GM23338 (cell line): ENCODE results near the gene CYB561D2. TPM values are rescaled to one million over a fixed set of nuclear protein-coding genes. Genes with fewer than 3 reads are reported as not detected.

Experiments
- polyA plus RNA-seq: library from polyadenylated mRNA; unstranded; fragments of >200 nt; fragmentation: Nextera tagmentation; extraction: Ambion mirVana; gene quantifications from 2 replicates; pipeline ENCODE4 v1.2.1, GENCODE V29; 2016
- total RNA-seq: library from RNA; depleted of rRNA; stranded (reverse); fragments of >200 nt; shearing (Covaris generic); gene quantifications from 2 replicates; pipeline ENCODE4 v1.2.3, GENCODE V29; 2014; rRNA removed

CYB561D2 gene
- total and polyA plus RNA-seq, 2 experiments from 2014 or later, result 10.1 to 18.2 TPM

Other genes with a start within 250 kb of the CYB561D2 start
- 32.6 and 67.6 TPM in 2 replicates for gene SEMA3F, start 195.5 kb upstream of the CYB561D2 start, total RNA-seq
- 2.3 and 2.8 TPM in 2 replicates for gene SEMA3F, start 195.5 kb upstream of the CYB561D2 start, polyA plus RNA-seq
- not detected in 2 replicates for gene GNAT1, start 159.3 kb upstream of the CYB561D2 start, total RNA-seq
- gene GNAT1, start 159.3 kb upstream of the CYB561D2 start, polyA plus RNA-seq, result not detected in 2 replicates
- gene SLC38A3, start 145.6 kb upstream of the CYB561D2 start, total RNA-seq, result 0.28 and 3.0 TPM in 2 replicates
- 0.68 and 1.3 TPM in 2 replicates for gene SLC38A3, start 145.6 kb upstream of the CYB561D2 start, polyA plus RNA-seq
- gene GNAI2, start 114.7 kb upstream of the CYB561D2 start, total RNA-seq, result 132 and 153 TPM in 2 replicates
- gene GNAI2, start 114.7 kb upstream of the CYB561D2 start, polyA plus RNA-seq, result 138 and 140 TPM in 2 replicates
- gene SEMA3B, start 81.7 kb upstream of the CYB561D2 start, total RNA-seq, result 2.4 and 8.0 TPM in 2 replicates
- 3.0 and 3.3 TPM in 2 replicates for gene SEMA3B, start 81.7 kb upstream of the CYB561D2 start, polyA plus RNA-seq
- gene LSMEM2, start 71.8 kb upstream of the CYB561D2 start, total RNA-seq, result 0.59 and 1.5 TPM in 2 replicates
- 0.86 and 1.5 TPM in 2 replicates for gene LSMEM2, start 71.8 kb upstream of the CYB561D2 start, polyA plus RNA-seq
- 91.5 and 92.4 TPM in 2 replicates for gene IFRD2, start 58.4 kb upstream of the CYB561D2 start, total RNA-seq
- 80.8 and 89.7 TPM in 2 replicates for gene IFRD2, start 58.4 kb upstream of the CYB561D2 start, polyA plus RNA-seq
- 2.5 and 7.1 TPM in 2 replicates for gene HYAL3, start 51.5 kb upstream of the CYB561D2 start, total RNA-seq
- gene HYAL3, start 51.5 kb upstream of the CYB561D2 start, polyA plus RNA-seq, result 2.4 and 3.7 TPM in 2 replicates
- 11.3 and 16.7 TPM in 2 replicates for gene NAA80, start 51.5 kb upstream of the CYB561D2 start, total RNA-seq
- gene NAA80, start 51.5 kb upstream of the CYB561D2 start, polyA plus RNA-seq, result 11.2 and 12.1 TPM in 2 replicates
- gene HYAL1, start 47.3 kb upstream of the CYB561D2 start, total RNA-seq, result 2.8 and 5.0 TPM in 2 replicates
- gene HYAL1, start 47.3 kb upstream of the CYB561D2 start, polyA plus RNA-seq, result 1.7 and 2.1 TPM in 2 replicates
- gene HYAL2, start 28.1 kb upstream of the CYB561D2 start, total RNA-seq, result 74.3 and 77.8 TPM in 2 replicates
- 28.9 and 30.0 TPM in 2 replicates for gene HYAL2, start 28.1 kb upstream of the CYB561D2 start, polyA plus RNA-seq
- 32.2 and 41.6 TPM in 2 replicates for gene TUSC2, start 22.6 kb upstream of the CYB561D2 start, total RNA-seq
- gene TUSC2, start 22.6 kb upstream of the CYB561D2 start, polyA plus RNA-seq, result 71.0 and 81.5 TPM in 2 replicates
- gene RASSF1, start 10.0 kb upstream of the CYB561D2 start, total RNA-seq, result 12.8 and 15.7 TPM in 2 replicates
- gene RASSF1, start 10.0 kb upstream of the CYB561D2 start, polyA plus RNA-seq, result 9.6 TPM in 2 replicates
- 0.31 TPM in 2 replicates for gene ZMYND10, start 5.1 kb upstream of the CYB561D2 start, total RNA-seq
- 0.24 and 0.29 TPM in 2 replicates for gene ZMYND10, start 5.1 kb upstream of the CYB561D2 start, polyA plus RNA-seq
- gene NPRL2, start 87 bp upstream of the CYB561D2 start, total RNA-seq, result 22.3 and 35.6 TPM in 2 replicates
- gene NPRL2, start 87 bp upstream of the CYB561D2 start, polyA plus RNA-seq, result 27.7 and 31.7 TPM in 2 replicates
- 41.9 and 49.2 TPM in 2 replicates for gene TMEM115, start 8.7 kb downstream of the CYB561D2 start, total RNA-seq
- 17.8 and 19.3 TPM in 2 replicates for gene TMEM115, start 8.7 kb downstream of the CYB561D2 start, polyA plus RNA-seq
- gene CACNA2D2, start 152.8 kb downstream of the CYB561D2 start, total RNA-seq, result 10.3 and 11.4 TPM in 2 replicates
- gene CACNA2D2, start 152.8 kb downstream of the CYB561D2 start, polyA plus RNA-seq, result 4.7 and 5.4 TPM in 2 replicates
- 7.7 and 10.3 TPM in 2 replicates for gene C3orf18, start 216.9 kb downstream of the CYB561D2 start, total RNA-seq
- 2.4 TPM in 2 replicates for gene C3orf18, start 216.9 kb downstream of the CYB561D2 start, polyA plus RNA-seq
- 5.6 and 8.5 TPM in 2 replicates for gene HEMK1, start 218.7 kb downstream of the CYB561D2 start, total RNA-seq
- 10.1 and 11.0 TPM in 2 replicates for gene HEMK1, start 218.7 kb downstream of the CYB561D2 start, polyA plus RNA-seq